Endodermal cell (in vitro differentiated cells): ENCODE measurements around the gene GABBR1. TPM values are rescaled to one million over a fixed set of nuclear protein-coding genes. Genes with fewer than 3 reads are reported as not detected.

ENCODE experiments used
- DNase-seq: peaks from one replicate; pipeline ENCODE4 v3.0.0-alpha.2; 2017
- H3K27ac ChIP-seq: 2 replicates; pipeline ENCODE4 v1.5.1; 2013; ENCODE audit warnings: mild to moderate bottlenecking, low read depth, low read length, moderate library complexity
- H3K27me3 ChIP-seq: 2 replicates; pipeline ENCODE4 v1.6.1; 2013; ENCODE audit warnings: mild to moderate bottlenecking, low read length, moderate library complexity; ENCODE audit not compliant: insufficient read depth, control insufficient read depth, poor library complexity, severe bottlenecking
- H3K36me3 ChIP-seq: 2 replicates; pipeline ENCODE4 v1.7.0; 2013; ENCODE audit warnings: mild to moderate bottlenecking, low read length, moderate library complexity; ENCODE audit not compliant: control insufficient read depth, insufficient read depth
- H3K4me1 ChIP-seq: one replicate; pipeline ENCODE4 v1.7.0; 2013; ENCODE audit warnings: low read length; ENCODE audit not compliant: control insufficient read depth, insufficient read depth
- H3K4me3 ChIP-seq: 2 replicates; pipeline ENCODE4 v1.5.1; 2013; ENCODE audit warnings: mild to moderate bottlenecking, low read length, moderate library complexity
- H3K9ac ChIP-seq: 2 replicates; pipeline ENCODE4 v1.6.1; 2013; ENCODE audit warnings: mild to moderate bottlenecking, low read length, moderate library complexity; ENCODE audit not compliant: poor library complexity, severe bottlenecking; ENCODE audit errors: extremely low read depth
- H3K9me3 ChIP-seq: 2 replicates; pipeline ENCODE4 v1.6.1; 2013; ENCODE audit warnings: mild to moderate bottlenecking, low read length, moderate library complexity; ENCODE audit not compliant: control insufficient read depth
- H3K27ac Mint-ChIP-seq: 2 replicates; pipeline ENCODE4 v1.8.0; 2020; ENCODE audit warnings: mixed read lengths
- H3K27me3 Mint-ChIP-seq: 2 replicates; pipeline ENCODE4 v1.8.0; 2021; ENCODE audit warnings: mild to moderate bottlenecking, mixed read lengths; ENCODE audit not compliant: insufficient read depth
- H3K36me3 Mint-ChIP-seq: 2 replicates; pipeline ENCODE4 v1.8.0; 2020; ENCODE audit warnings: low read depth, mixed read lengths
- H3K4me1 Mint-ChIP-seq: 2 replicates; pipeline ENCODE4 v1.8.0; 2020; ENCODE audit warnings: mixed read lengths
- H3K4me3 Mint-ChIP-seq: 2 replicates; pipeline ENCODE4 v1.8.0; 2020; ENCODE audit warnings: mild to moderate bottlenecking, moderate library complexity, mixed read lengths
- H3K9me3 Mint-ChIP-seq: 2 replicates; pipeline ENCODE4 v1.8.0; 2020; ENCODE audit warnings: mild to moderate bottlenecking, mixed read lengths
- WGBS, 2 experiments: methylation state at CpG; one replicate each; pipeline versions ENCODE4 v1.1.5 to v1.1.7; 2013; ENCODE audit warnings: missing lambda C conversion rate in 2 of 2, mixed read lengths in 1 of 2; ENCODE audit not compliant: insufficient coverage in 1 of 2, insufficient read length in 1 of 2; 5-methylcytosine and 5-hydroxymethylcytosine counted together
- total RNA-seq, 2 donors: library from RNA; stranded (reverse); fragmentation: NEBNext Ultra II Directional in 1 of 2; extraction: Animal tissue kit (Norgen Biotek cat#: 25700) in 1 of 2; gene quantifications; 2 replicates in 1 of 2; 3 replicates in 1 of 2; pipeline ENCODE4 v1.2.1, GENCODE V29; 2021
- TF ChIP-seq, protein P1 (sequence below): fragments of 200-600 bp; sonication (generic); conservative IDR thresholded peaks from 2 replicates; pipeline ENCODE4 v1.5.0; 2021; ENCODE audit warnings: antibody characterized with exemption, mild to moderate bottlenecking

Gene GABBR1
- total RNA-seq, 2 donors from 2014 or later: 81.8 to 99.1 TPM

GRCh38 chr6:29603930-29604329 lies 29.1 kb downstream of the GABBR1 start:
- TF ChIP-seq, protein P1, sequence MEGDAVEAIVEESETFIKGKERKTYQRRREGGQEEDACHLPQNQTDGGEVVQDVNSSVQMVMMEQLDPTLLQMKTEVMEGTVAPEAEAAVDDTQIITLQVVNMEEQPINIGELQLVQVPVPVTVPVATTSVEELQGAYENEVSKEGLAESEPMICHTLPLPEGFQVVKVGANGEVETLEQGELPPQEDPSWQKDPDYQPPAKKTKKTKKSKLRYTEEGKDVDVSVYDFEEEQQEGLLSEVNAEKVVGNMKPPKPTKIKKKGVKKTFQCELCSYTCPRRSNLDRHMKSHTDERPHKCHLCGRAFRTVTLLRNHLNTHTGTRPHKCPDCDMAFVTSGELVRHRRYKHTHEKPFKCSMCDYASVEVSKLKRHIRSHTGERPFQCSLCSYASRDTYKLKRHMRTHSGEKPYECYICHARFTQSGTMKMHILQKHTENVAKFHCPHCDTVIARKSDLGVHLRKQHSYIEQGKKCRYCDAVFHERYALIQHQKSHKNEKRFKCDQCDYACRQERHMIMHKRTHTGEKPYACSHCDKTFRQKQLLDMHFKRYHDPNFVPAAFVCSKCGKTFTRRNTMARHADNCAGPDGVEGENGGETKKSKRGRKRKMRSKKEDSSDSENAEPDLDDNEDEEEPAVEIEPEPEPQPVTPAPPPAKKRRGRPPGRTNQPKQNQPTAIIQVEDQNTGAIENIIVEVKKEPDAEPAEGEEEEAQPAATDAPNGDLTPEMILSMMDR: no peak
- peaks cover 64% of the 10 kb centered on the region for H3K36me3 ChIP-seq
- H3K9me3 Mint-ChIP-seq: no peaks in the 10 kb centered on the region
- H3K27ac Mint-ChIP-seq: no peak overlapping the region
- no peak for DNase-seq
- no peak overlapping the region for H3K9ac ChIP-seq
- no peak overlapping the region for H3K4me3 ChIP-seq
- H3K9me3 ChIP-seq: no peaks in the 10 kb centered on the region
- no peak overlapping the region for H3K4me3 Mint-ChIP-seq
- H3K4me1 ChIP-seq: no peaks in the 10 kb centered on the region
- peaks cover 78% of the 10 kb centered on the region for H3K36me3 Mint-ChIP-seq
- H3K27me3 Mint-ChIP-seq: no peaks in the 10 kb centered on the region
- no peaks in the 10 kb centered on the region for H3K27me3 ChIP-seq
- 88 to 94% methylated on average over 2 of the region's 2 CpGs for WGBS, 2 experiments
- no peaks in the 10 kb centered on the region for H3K4me1 Mint-ChIP-seq
- peak overlapping the region; percentile 45 for H3K27ac ChIP-seq

- Histone ChIP-seq H3K9ac (no peak overlapping the region), H3K4me3 (no peak overlapping the region), H3K9me3 (no peaks in the 10 kb centered on the region), H3K4me1 (no peaks in the 10 kb centered on the region), H3K36me3 (peaks cover 59% of the 10 kb centered on the region), H3K27ac (peak overlapping the region; percentile 16), H3K27me3 (no peaks in the 10 kb centered on the region)
- TF ChIP-seq, protein P1: no peak
- Mint-ChIP-seq H3K9me3 (no peaks in the 10 kb centered on the region), H3K36me3 (peaks cover 73% of the 10 kb centered on the region), H3K27me3 (no peaks in the 10 kb centered on the region), H3K27ac (no peak overlapping the region), H3K4me1 (no peaks in the 10 kb centered on the region), H3K4me3 (no peak overlapping the region)
- WGBS, 2 experiments: 91 to 96% methylated on average over 3 to 11 of the region's 11 CpGs
- DNase-seq: no peak
Measured at GRCh38 chr6:29603456-29603855, 29.5 kb downstream of the GABBR1 start.

- Mint-ChIP-seq H3K4me3 (no peak overlapping the region), H3K4me1 (no peaks in the 10 kb centered on the region), H3K27ac (no peak overlapping the region), H3K36me3 (peaks cover 66% of the 10 kb centered on the region), H3K27me3 (no peaks in the 10 kb centered on the region), H3K9me3 (no peaks in the 10 kb centered on the region)
- Histone ChIP-seq H3K4me3 (no peak overlapping the region), H3K4me1 (no peaks in the 10 kb centered on the region), H3K27me3 (no peaks in the 10 kb centered on the region), H3K36me3 (peaks cover 54% of the 10 kb centered on the region), H3K9ac (no peak overlapping the region), H3K9me3 (no peaks in the 10 kb centered on the region), H3K27ac (no peak overlapping the region)
- 88% methylated on average over 11 to 12 of the region's 12 CpGs for WGBS, 2 experiments
- TF ChIP-seq, protein P1: peak; percentile 76
- peak; percentile 88 for DNase-seq
Measured at GRCh38 chr6:29602564-29603361, 30.2 kb downstream of the GABBR1 start.
